BE2C (cell line): ENCODE data around the gene AP2S1.

Experiments
- DNase-seq: peaks from one replicate; pipeline ENCODE4 v3.0.0-alpha.2; 2020
- H3K27me3 ChIP-seq: fragments of 250-450 bp; sonication (Bioruptor Pico); 2 replicates; pipeline ENCODE4 v1.5.1; 2020; ENCODE audit warnings: mild to moderate bottlenecking
- H3K36me3 ChIP-seq: fragments of 250-450 bp; sonication (Bioruptor Pico); 2 replicates; pipeline ENCODE4 v1.5.1; 2020; ENCODE audit warnings: mild to moderate bottlenecking
- H3K4me1 ChIP-seq: fragments of 250-450 bp; sonication (Bioruptor Pico); 2 replicates; pipeline ENCODE4 v1.5.1; 2020
- H3K4me3 ChIP-seq: 2 replicates; pipeline ENCODE4 v1.5.1; 2011; ENCODE audit warnings: low read depth, low read length
- H3K9me3 ChIP-seq: fragments of 250-450 bp; sonication (Bioruptor Pico); 2 replicates; pipeline ENCODE4 v1.5.1; 2020
- CTCF ChIP-seq: IDR thresholded peaks from 2 replicates; pipeline ENCODE4 v1.5.1; 2012; ENCODE audit warnings: mild to moderate bottlenecking, low read depth, low read length

AP2S1 gene

GRCh38 chr19:46868025-46868802 is 17.6 kb upstream of the AP2S1 start:
- Histone ChIP-seq H3K9me3 (no peaks in the 10 kb centered on the region), H3K27me3 (no peaks in the 10 kb centered on the region), H3K36me3 (no peaks in the 10 kb centered on the region; the same call in 1 of the 2 replicates), H3K4me1 (peaks cover 22% of the 10 kb centered on the region), H3K4me3 (no peak overlapping the region)
- no peak for TF ChIP-seq CTCF
- no peak for DNase-seq

- Histone ChIP-seq H3K4me1 (peaks cover 22% of the 10 kb centered on the region), H3K4me3 (no peak overlapping the region), H3K36me3 (no peaks in the 10 kb centered on the region; the same call in 1 of the 2 replicates), H3K27me3 (no peaks in the 10 kb centered on the region), H3K9me3 (no peaks in the 10 kb centered on the region)
- TF ChIP-seq CTCF, result no peak
- no peak for DNase-seq
Measured at GRCh38 chr19:46867170-46867569, 16.5 kb upstream of the AP2S1 start.

GRCh38 chr19:46866407-46867136 is 15.9 kb upstream of the AP2S1 start:
- no peak for TF ChIP-seq CTCF
- no peak overlapping the region for H3K4me3 ChIP-seq
- no peaks in the 10 kb centered on the region for H3K27me3 ChIP-seq
- peaks cover 22% of the 10 kb centered on the region for H3K4me1 ChIP-seq
- no peak for DNase-seq
- no peaks in the 10 kb centered on the region for H3K9me3 ChIP-seq
- no peaks in the 10 kb centered on the region; the same call in 1 of the 2 replicates for H3K36me3 ChIP-seq

- Histone ChIP-seq H3K9me3 (no peaks in the 10 kb centered on the region), H3K4me3 (peak overlapping the region; percentile 89), H3K4me1 (peaks cover 22% of the 10 kb centered on the region), H3K27me3 (no peaks in the 10 kb centered on the region), H3K36me3 (no peaks in the 10 kb centered on the region; the same call in 1 of the 2 replicates)
- peak; percentile 34 for DNase-seq
- no peak for TF ChIP-seq CTCF
Measured at GRCh38 chr19:46863818-46864629, 13.4 kb upstream of the AP2S1 start.

GRCh38 chr19:46862974-46863632 is 12.5 kb upstream of the AP2S1 start:
- DNase-seq, result peak; percentile 38
- Histone ChIP-seq H3K9me3 (no peaks in the 10 kb centered on the region), H3K27me3 (no peaks in the 10 kb centered on the region), H3K36me3 (no peaks in the 10 kb centered on the region; the same call in 1 of the 2 replicates), H3K4me1 (peaks cover 22% of the 10 kb centered on the region), H3K4me3 (peak overlapping the region; percentile 89)
- TF ChIP-seq CTCF, result no peak
